ENCODE data around the gene GDF15. TPM values are rescaled to one million over a fixed set of nuclear protein-coding genes. Genes with fewer than 3 reads are reported as not detected.

The GDF15 gene
- total and polyA plus RNA-seq, 2 experiments from 2014 or later: 12.6 to 19.8 TPM

DNA sequence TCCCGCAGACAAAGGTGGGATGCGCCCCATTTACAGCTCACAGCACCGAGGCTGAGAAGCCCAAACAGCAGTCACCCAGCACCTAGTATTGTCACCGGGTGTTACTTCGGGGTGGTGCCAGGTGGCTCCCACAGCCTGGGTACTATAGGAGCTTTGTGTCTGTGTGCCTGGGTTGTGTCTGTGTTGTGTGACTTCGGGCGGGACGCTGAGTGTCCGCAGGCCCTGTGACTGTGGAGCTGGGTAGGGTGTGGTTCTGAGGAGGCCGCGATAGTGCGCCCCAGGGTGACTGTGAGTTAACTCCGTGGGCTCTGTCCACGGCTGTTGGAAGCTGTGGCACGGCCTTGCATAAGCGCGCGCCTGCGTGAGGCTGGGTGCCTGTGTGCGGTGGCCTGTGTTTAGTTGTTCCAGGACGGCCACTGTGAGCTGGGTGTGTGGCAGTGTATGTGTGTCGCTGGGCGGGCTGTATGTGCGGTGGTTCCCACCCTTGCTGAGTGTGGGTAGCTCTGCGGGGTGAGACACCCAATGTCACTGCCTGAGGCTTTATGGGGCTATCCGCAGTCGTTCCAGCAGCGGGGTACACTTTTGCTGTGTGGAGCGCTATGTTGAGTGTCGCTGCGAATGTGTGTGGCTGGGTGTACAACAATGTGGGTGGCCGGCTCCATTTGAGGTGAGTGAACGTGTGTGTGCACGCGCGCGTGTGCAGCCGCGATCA is 32.7 kb downstream of the GDF15 start:
- Histone ChIP-seq H2AFZ (no peak overlapping the region), H3K9me2 (ENCODE audit: insufficient read depth) (no peaks in the 10 kb centered on the region), H3K27me3 (ENCODE audit: insufficient read depth) (peaks cover 39% of the 10 kb centered on the region), H3K79me2 (replicated peaks; ENCODE audit: insufficient read depth) (no peaks in the 10 kb centered on the region), H3K4me3 (peak overlapping the region; percentile 73), H4K20me1 (replicated peaks; ENCODE audit: insufficient read depth) (peaks cover under 1% of the 10 kb centered on the region; the same call in 1 of the 2 replicates), H3K4me2 (peak overlapping the region; percentile 97), H3K36me3 (ENCODE audit: insufficient read depth) (no peaks in the 10 kb centered on the region), H3K4me1 (ENCODE audit: insufficient read depth) (peaks cover 9% of the 10 kb centered on the region), H3F3A (replicated peaks; ENCODE audit: low read depth) (peaks cover 24% of the 10 kb centered on the region), H3K27ac (ENCODE audit: low read depth) (no peak overlapping the region)
- TF ChIP-seq NANOG (IDR thresholded peaks at IDR 0.05; ENCODE audit: borderline replicate concordance) (no peak), POLR2AphosphoS5 (IDR thresholded peaks at IDR 0.05; ENCODE audit: low read depth) (no peak), EZH2phosphoT487 (IDR thresholded peaks at IDR 0.05; ENCODE audit: unreplicated experiment) (no peak), EZH2 (IDR thresholded peaks at IDR 0.05; ENCODE audit: low read depth, unreplicated experiment) (peak; percentile 25)
- TF ChIP-seq, protein P1, sequence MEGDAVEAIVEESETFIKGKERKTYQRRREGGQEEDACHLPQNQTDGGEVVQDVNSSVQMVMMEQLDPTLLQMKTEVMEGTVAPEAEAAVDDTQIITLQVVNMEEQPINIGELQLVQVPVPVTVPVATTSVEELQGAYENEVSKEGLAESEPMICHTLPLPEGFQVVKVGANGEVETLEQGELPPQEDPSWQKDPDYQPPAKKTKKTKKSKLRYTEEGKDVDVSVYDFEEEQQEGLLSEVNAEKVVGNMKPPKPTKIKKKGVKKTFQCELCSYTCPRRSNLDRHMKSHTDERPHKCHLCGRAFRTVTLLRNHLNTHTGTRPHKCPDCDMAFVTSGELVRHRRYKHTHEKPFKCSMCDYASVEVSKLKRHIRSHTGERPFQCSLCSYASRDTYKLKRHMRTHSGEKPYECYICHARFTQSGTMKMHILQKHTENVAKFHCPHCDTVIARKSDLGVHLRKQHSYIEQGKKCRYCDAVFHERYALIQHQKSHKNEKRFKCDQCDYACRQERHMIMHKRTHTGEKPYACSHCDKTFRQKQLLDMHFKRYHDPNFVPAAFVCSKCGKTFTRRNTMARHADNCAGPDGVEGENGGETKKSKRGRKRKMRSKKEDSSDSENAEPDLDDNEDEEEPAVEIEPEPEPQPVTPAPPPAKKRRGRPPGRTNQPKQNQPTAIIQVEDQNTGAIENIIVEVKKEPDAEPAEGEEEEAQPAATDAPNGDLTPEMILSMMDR (conservative IDR thresholded peaks at IDR 0.05; ENCODE audit: low read depth in 2 of 2): no peak
- no peak; the same call in 2 of the 3 replicates for ATAC-seq
- Mint-ChIP-seq H3K4me1 (peaks cover 39% of the 10 kb centered on the region), H3K9me3 (no peaks in the 10 kb centered on the region), H3K36me3 (ENCODE audit: low read depth) (no peaks in the 10 kb centered on the region), H3K4me3 (peak overlapping the region; percentile 68), H3K27ac (no peak overlapping the region), H3K27me3 (ENCODE audit: insufficient read depth, low read depth, poor library complexity) (peaks cover 52% of the 10 kb centered on the region)
- peak; percentile 43 for DNase-seq (ENCODE audit: low spot score)

DNA sequence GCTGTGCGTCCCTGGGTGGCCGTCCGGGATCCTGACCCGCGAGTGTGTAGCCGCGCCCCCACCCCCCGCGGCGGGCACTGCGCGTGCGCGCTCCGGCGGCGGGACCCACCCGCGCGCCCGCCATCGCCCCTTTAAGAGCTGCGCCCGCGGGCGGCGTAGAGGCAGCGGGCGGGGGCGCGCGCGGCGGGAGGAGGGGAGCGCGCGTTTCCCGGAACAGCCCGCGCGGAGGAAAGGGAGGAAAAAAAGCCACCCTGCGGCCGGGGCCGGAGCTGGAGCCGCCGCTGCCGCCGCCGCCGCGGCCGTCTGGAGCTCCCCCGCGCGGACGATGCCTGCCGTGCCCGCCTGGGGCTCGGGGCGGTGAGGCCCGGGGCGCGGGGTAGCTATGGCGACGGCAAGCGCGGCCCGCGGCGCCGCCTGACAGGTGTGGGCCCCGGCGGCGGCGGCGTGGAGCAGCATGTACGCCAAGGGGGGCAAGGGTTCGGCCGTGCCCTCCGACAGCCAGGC is 33.3 kb downstream of the GDF15 start, which contains the start of gene SSBP4:
TSS of gene SSBP4 (plus strand) at position 204 of the 504 bp plus-strand sequence. CDS start at position 455, 251 bp downstream.
- Mint-ChIP-seq H3K27me3 (ENCODE audit: insufficient read depth, low read depth, poor library complexity) (peaks cover 52% of the 10 kb centered on the region), H3K4me1 (peaks cover 42% of the 10 kb centered on the region), H3K9me3 (no peaks in the 10 kb centered on the region), H3K36me3 (ENCODE audit: low read depth) (no peaks in the 10 kb centered on the region), H3K4me3 (peak within 1 kb of the TSS; percentile 77), H3K27ac (no peak within 1 kb of the TSS)
- ATAC-seq (peak; percentile 3), DNase-seq (ENCODE audit: low spot score) (peak; percentile 88)
- H3K4me1 ChIP-seq (ENCODE audit: insufficient read depth): peaks cover 15% of the 10 kb centered on the region
- TF ChIP-seq EZH2 (IDR thresholded peaks at IDR 0.05; ENCODE audit: low read depth, unreplicated experiment): no peak
- 0 out of 2 replicates have a peak, but pooled peaks have one; percentile 41 for TF ChIP-seq ZNF114 (CRISPR knock-in tag; IDR thresholded peaks at IDR 0.05)
- peak; percentile 56 for TF ChIP-seq CREB1 (CRISPR knock-in tag; IDR thresholded peaks at IDR 0.05; ENCODE audit: low read depth)
- TF ChIP-seq, protein P1 (conservative IDR thresholded peaks at IDR 0.05; ENCODE audit: low read depth in 2 of 2): peak in 1 of 2 experiments; percentile 39; a peak in 2 of 4 replicates
- TF ChIP-seq, protein P2, sequence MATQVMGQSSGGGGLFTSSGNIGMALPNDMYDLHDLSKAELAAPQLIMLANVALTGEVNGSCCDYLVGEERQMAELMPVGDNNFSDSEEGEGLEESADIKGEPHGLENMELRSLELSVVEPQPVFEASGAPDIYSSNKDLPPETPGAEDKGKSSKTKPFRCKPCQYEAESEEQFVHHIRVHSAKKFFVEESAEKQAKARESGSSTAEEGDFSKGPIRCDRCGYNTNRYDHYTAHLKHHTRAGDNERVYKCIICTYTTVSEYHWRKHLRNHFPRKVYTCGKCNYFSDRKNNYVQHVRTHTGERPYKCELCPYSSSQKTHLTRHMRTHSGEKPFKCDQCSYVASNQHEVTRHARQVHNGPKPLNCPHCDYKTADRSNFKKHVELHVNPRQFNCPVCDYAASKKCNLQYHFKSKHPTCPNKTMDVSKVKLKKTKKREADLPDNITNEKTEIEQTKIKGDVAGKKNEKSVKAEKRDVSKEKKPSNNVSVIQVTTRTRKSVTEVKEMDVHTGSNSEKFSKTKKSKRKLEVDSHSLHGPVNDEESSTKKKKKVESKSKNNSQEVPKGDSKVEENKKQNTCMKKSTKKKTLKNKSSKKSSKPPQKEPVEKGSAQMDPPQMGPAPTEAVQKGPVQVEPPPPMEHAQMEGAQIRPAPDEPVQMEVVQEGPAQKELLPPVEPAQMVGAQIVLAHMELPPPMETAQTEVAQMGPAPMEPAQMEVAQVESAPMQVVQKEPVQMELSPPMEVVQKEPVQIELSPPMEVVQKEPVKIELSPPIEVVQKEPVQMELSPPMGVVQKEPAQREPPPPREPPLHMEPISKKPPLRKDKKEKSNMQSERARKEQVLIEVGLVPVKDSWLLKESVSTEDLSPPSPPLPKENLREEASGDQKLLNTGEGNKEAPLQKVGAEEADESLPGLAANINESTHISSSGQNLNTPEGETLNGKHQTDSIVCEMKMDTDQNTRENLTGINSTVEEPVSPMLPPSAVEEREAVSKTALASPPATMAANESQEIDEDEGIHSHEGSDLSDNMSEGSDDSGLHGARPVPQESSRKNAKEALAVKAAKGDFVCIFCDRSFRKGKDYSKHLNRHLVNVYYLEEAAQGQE (IDR thresholded peaks at IDR 0.05; ENCODE audit: unreplicated experiment): no peak
- no peak for TF ChIP-seq POLR2AphosphoS5 (IDR thresholded peaks at IDR 0.05; ENCODE audit: low read depth)
- peaks cover 39% of the 10 kb centered on the region for H3K27me3 ChIP-seq (ENCODE audit: insufficient read depth)
- no peak within 1 kb of the TSS for H3K27ac ChIP-seq (ENCODE audit: low read depth)
- no peaks in the 10 kb centered on the region for H3K9me2 ChIP-seq (ENCODE audit: insufficient read depth)
- peaks cover 24% of the 10 kb centered on the region for H3F3A ChIP-seq (replicated peaks; ENCODE audit: low read depth)
- H3K79me2 ChIP-seq (replicated peaks; ENCODE audit: insufficient read depth): no peaks in the 10 kb centered on the region
- H2AFZ ChIP-seq: no peak within 1 kb of the TSS
- peak within 1 kb of the TSS; percentile 97 for H3K4me2 ChIP-seq
- no peaks in the 10 kb centered on the region for H3K36me3 ChIP-seq (ENCODE audit: insufficient read depth)
- H3K4me3 ChIP-seq: peak within 1 kb of the TSS; percentile 73
- peaks cover 6% of the 10 kb centered on the region; the same call in 1 of the 2 replicates for H4K20me1 ChIP-seq (replicated peaks; ENCODE audit: insufficient read depth)

Data from GM23338 (cell line).